Heart left ventricle (tissue), 16 donors: Measurements from ENCODE around the gene WDR88. TPM values are rescaled to one million over a fixed set of nuclear protein-coding genes. Genes with fewer than 3 reads are reported as not detected.
"Not testable (repeated sequence)": the region's sequence is repeated elsewhere in the genome, so short reads cannot be mapped to it uniquely, and the experiment has no call there.

Experiments used
- ATAC-seq, 4 donors: fragments of 200-7000 bp; cut with Tn5 transposase; one replicate each; pipeline ENCODE4 v1.9.1; 2020 to 2022; ENCODE audit warnings: moderate library complexity in 4 of 4, mild to moderate bottlenecking in 3 of 4, moderate number of reproducible peaks in 1 of 4
- DNase-seq, 5 donors: peaks; one replicate each; pipeline ENCODE4 v3.0.0-alpha.2; 2020
- H3K27ac ChIP-seq, 12 donors: fragments of 200-600 bp; sonication (generic) in 4 of 12; one replicate each; pipeline versions ENCODE4 v1.5.0 to v1.8.0; 2016 to 2022; ENCODE audit warnings: mild to moderate bottlenecking in 2 of 12
- H3K27me3 ChIP-seq, 9 donors: fragments of 200-600 bp; sonication (generic) in 2 of 9; one replicate each; pipeline versions ENCODE4 v1.5.1 to v1.8.0; 2016 to 2022; ENCODE audit warnings: mild to moderate bottlenecking in 3 of 9
- H3K36me3 ChIP-seq, 9 donors: fragments of 200-600 bp; sonication (generic) in 2 of 9; one replicate each; pipeline versions ENCODE4 v1.5.0 to v1.8.0; 2018 to 2022; ENCODE audit warnings: mild to moderate bottlenecking in 2 of 9
- H3K4me1 ChIP-seq, 12 donors: fragments of 200-600 bp; sonication (generic) in 4 of 12; one replicate each; pipeline versions ENCODE4 v1.5.0 to v1.8.0; 2016 to 2022; ENCODE audit warnings: mild to moderate bottlenecking in 3 of 12
- H3K4me3 ChIP-seq, 12 donors: fragments of 200-600 bp; sonication (generic) in 4 of 12; one replicate each; pipeline versions ENCODE4 v1.5.0 to v1.8.0; 2017 to 2022; ENCODE audit warnings: mild to moderate bottlenecking in 9 of 12, moderate library complexity in 4 of 12
- H3K9me3 ChIP-seq, 12 donors: fragments of 200-600 bp; sonication (generic) in 4 of 12; one replicate each; pipeline versions ENCODE4 v1.5.0 to v1.8.0; 2016 to 2022; ENCODE audit warnings: mild to moderate bottlenecking in 1 of 12
- POLR2A ChIP-seq, 2 donors: fragments of 450-650 bp; IDR thresholded peaks; one replicate each; pipeline ENCODE4 v1.6.1; 2017; ENCODE audit warnings: antibody characterized with exemption in 2 of 2, mild to moderate bottlenecking in 2 of 2, moderate library complexity in 2 of 2
- WGBS, 4 donors: extraction: QIAGEN DNeasy Blood & Tissue Kit in 2 of 4; methylation state at CpG; one replicate each; pipeline versions ENCODE4 v1.1.5 to v1.1.7; 2013 to 2018; 5-methylcytosine and 5-hydroxymethylcytosine counted together
- intact Hi-C, 10 donors: fragments of 100-400 bp; cut with DNase I; formaldehyde crosslinking; loops; one replicate each; pipeline versions ENCODE4 v1.11.1 to v1.14.2; 2022
- polyA plus RNA-seq, 2 donors: library from polyadenylated mRNA; stranded (reverse); fragments of 200-250 nt; gene quantifications; one replicate each; pipeline ENCODE4 v1.2.3, GENCODE V29; 2013
- total RNA-seq, 9 donors: library from RNA; depleted of rRNA in 2 of 9; stranded (reverse); fragments of >200 nt in 2 of 9; fragmentation: NEBNext Ultra II Directional in 3 of 9; extraction: Animal tissue kit (Norgen Biotek cat#: 25700) in 3 of 9; gene quantifications; one replicate each; pipeline versions ENCODE4 v1.1.0 to v1.2.4, GENCODE V29; 2016 to 2023
- TF ChIP-seq, protein P1 (sequence below), 12 donors: fragments of 200-600 bp; sonication (generic) in 4 of 12; IDR thresholded peaks; one replicate each; pipeline versions ENCODE4 v1.5.0 to v1.8.0; 2018 to 2022; ENCODE audit warnings: antibody characterized with exemption in 12 of 12, mild to moderate bottlenecking in 5 of 12
- donor health status: ischemic (EF 13 %, LVEDD 7.1; RV severe dilation, severe dysfunction).
- donor health status: healthy with polysubstance abuse.
- donor health status: DM: no; HTN: yes; CAD: no.
- donor health status: DM: no; HTN: no; CAD: no.
- donor health status: ischemic (EF 25% LVEDD 6.9; RV normal size, moderate dysfunction).
- donor health status: ischemic (EF 25% LVEDD 5.7; RV mildly dilated, moderate dysfunction).
- donor health status: healthy.
- donor health status: DM: yes; HTN: yes; CAD: no.
- donor health status: ischemic (EF 35%, LVEDD 5.7; RV mildly dilated, moderate dysfunction).
- donor health status: nonischemic (EF 11% LVEDD 7.7; RV severe dilation, severe dysfunction).
- donor health status: DM: yes; HTN: yes; CAD: no.
- donor health status: PGD.
- donor health status: ischemic (EF 29% LVEDD 5.4; RV normal size, mild dysfunction).
- donor health status: nonischemic (EF 23%, LVEDD 6.1; RV moderate dilation, normal function).

Gene WDR88
- total and polyA plus RNA-seq, 11 donors: 0.16 TPM; not detected in 10

DNA sequence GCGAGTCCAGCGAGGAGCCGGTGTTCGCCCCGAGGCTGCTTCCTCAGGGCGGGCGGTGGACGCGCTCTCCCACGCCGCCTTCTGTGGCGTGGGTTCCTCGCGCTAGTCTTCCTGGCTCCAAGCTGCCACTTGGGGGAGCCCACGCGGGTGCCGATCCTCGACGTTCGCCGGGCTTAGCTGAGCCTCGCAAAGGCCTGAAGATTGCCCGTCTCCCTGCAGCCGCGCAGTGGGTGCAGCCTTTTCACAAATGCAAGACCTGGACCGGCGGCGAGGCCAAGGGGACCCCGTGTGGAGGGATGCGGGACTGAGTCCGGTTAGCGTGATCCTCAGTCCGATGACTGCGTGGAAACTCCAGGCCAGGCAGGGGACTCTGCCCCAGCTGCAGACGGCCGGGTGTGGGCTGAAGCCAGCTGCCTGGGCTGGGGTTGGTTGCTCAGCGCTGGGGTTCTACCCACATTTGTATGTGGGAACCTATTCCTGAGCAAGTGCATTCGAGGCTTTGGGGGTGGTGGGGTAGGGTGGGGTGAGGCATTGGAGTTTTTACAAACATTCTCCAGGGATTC is 45.6 kb downstream of the WDR88 start:
- ATAC-seq: peak in 2 of 4 donors; percentile 7 to 29
- no peaks in the 10 kb centered on the region for H3K36me3 ChIP-seq
- no peaks in the 10 kb centered on the region for H3K9me3 ChIP-seq
- peaks cover 0 to 32% (median 21%) of the 10 kb centered on the region in 12 donors for H3K4me1 ChIP-seq
- peak overlapping the region; percentile 39 to 99 (median 88) for H3K4me3 ChIP-seq
- no peaks in the 10 kb centered on the region for H3K27me3 ChIP-seq
- WGBS, 4 donors: 0 to 1% (median 0%) methylated on average over 20 to 38 of the region's 38 CpGs; no CpG with 5 or more reads in 1 of the 4 donors
- H3K27ac ChIP-seq: peak overlapping the region; percentile 30 to 98 (median 94)
- DNase-seq: no peak
- TF ChIP-seq, protein P1, sequence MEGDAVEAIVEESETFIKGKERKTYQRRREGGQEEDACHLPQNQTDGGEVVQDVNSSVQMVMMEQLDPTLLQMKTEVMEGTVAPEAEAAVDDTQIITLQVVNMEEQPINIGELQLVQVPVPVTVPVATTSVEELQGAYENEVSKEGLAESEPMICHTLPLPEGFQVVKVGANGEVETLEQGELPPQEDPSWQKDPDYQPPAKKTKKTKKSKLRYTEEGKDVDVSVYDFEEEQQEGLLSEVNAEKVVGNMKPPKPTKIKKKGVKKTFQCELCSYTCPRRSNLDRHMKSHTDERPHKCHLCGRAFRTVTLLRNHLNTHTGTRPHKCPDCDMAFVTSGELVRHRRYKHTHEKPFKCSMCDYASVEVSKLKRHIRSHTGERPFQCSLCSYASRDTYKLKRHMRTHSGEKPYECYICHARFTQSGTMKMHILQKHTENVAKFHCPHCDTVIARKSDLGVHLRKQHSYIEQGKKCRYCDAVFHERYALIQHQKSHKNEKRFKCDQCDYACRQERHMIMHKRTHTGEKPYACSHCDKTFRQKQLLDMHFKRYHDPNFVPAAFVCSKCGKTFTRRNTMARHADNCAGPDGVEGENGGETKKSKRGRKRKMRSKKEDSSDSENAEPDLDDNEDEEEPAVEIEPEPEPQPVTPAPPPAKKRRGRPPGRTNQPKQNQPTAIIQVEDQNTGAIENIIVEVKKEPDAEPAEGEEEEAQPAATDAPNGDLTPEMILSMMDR (IDR thresholded peaks at IDR 0.05): peak; percentile 5 to 75 (median 54)
- no peak for TF ChIP-seq POLR2A (IDR thresholded peaks at IDR 0.05)
- intact Hi-C loops: loop anchor here in 1 of 10 donors (5.0 to 10.0 kb wide), 2 partner anchors 203 to 995 kb away; partner anchors contain the start of genes CEP89, FAAP24 and LSM14A

DNA sequence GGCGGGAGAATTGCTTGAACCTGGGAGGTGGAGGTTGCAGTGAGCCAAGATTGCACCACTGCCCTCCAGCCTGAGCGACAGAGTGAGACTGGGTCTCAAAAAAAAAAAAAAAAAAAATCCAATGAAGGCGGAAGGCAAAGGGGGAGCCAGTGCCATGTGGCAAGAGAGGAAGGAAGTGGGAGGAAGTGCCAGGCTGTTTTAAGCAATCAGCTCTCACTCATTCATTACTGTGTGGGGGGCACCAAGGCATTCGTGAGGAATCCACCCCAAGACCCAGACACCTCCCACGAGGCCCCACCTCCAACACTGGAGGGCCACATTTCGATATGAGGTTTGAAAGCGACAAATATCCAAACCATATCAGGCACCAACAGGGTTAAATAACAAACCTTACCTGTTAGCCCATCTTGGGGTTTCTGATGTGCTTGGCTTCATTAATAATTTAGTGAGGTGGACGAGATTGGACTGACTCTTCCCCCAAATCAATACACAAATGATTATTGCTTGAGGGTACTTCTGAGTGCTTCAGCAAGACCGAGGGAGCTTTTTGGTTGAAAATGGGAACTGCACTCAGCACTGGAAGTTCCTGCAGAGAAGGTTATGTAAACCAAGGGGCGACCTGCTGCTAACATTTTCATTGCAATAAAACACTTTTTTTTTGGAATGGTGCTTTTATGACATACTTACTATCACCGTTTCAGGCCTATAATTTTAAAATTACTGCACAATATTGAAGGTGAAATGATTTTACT is 54.7 kb downstream of the WDR88 start:
- Histone ChIP-seq H3K27ac (no peak overlapping the region), H3K4me1 (peaks cover 0 to 6% (median 0%) of the 10 kb centered on the region in 12 donors), H3K27me3 (no peaks in the 10 kb centered on the region), H3K36me3 (no peaks in the 10 kb centered on the region), H3K4me3 (no peak overlapping the region), H3K9me3 (no peaks in the 10 kb centered on the region)
- WGBS, 4 donors: 64 to 74% (median 65%) methylated on average over 11 of the region's 11 CpGs
- intact Hi-C loops: loop anchor here in 3 of 10 donors (10.0 kb wide), 1 partner anchor 62 kb away; no protein-coding TSS in a partner anchor
- TF ChIP-seq, protein P1 (IDR thresholded peaks at IDR 0.05): no peak
- TF ChIP-seq POLR2A (IDR thresholded peaks at IDR 0.05): no peak
- DNase-seq (peak in 2 of 5 donors; percentile 7 to 18), ATAC-seq (peak in 1 of 4 donors; percentile 27)

DNA sequence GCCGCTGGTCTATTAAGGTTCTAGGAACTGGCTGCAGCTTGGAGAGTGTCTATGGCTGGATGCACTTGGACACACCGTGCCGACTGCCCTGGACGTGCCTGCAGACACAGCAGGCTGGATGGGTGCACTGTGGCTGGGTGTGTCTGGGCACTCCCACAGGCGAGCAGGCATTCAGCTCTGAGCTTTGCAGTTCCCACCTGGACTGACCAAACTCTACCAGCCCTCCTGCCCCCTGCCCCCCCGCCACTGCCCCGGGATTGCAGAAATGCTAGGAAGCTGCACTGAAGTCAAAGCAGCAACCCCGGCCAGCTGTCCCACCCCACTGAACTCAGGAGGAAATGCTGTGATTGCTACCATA is 55.2 kb downstream of the WDR88 start:
- Histone ChIP-seq H3K4me3 (no peak overlapping the region), H3K27ac (no peak overlapping the region), H3K27me3 (no peaks in the 10 kb centered on the region), H3K9me3 (no peaks in the 10 kb centered on the region), H3K4me1 (peaks cover 0 to 6% (median 0%) of the 10 kb centered on the region in 12 donors), H3K36me3 (no peaks in the 10 kb centered on the region)
- TF ChIP-seq, protein P1 (IDR thresholded peaks at IDR 0.05): no peak
- no peak for TF ChIP-seq POLR2A (IDR thresholded peaks at IDR 0.05)
- DNase-seq (peak in 2 of 5 donors; percentile 23 to 27), ATAC-seq (no peak)
- WGBS, 4 donors: 61 to 83% (median 69%) methylated on average over 8 of the region's 8 CpGs
- intact Hi-C loops: loop anchor here in 3 of 10 donors (10.0 kb wide), 1 partner anchor 62 kb away; no protein-coding TSS in a partner anchor

DNA sequence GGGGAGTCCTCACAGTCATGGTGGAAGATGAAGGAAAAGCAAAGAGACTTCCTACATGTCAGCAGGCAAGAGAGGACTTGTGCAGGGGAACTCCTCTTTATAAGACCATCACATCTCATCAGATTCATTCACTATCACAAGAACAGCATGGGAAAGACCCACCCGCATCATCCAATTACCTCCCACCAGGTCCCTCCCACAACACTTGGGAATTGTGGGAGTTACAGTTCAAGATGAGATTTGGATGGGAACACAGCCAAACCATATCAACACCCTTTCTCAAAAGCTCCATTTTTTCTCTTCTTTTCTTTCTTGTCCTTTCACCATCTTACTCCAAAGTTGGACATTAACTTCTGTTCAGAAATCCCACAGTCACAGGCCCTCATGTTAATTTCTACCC is 57.5 kb downstream of the WDR88 start:
- Histone ChIP-seq H3K36me3 (no peaks in the 10 kb centered on the region), H3K4me1 (peaks cover 0 to 4% (median 0%) of the 10 kb centered on the region in 12 donors), H3K27me3 (no peaks in the 10 kb centered on the region), H3K27ac (no peak overlapping the region), H3K4me3 (no peak overlapping the region), H3K9me3 (no peaks in the 10 kb centered on the region)
- ATAC-seq (no peak), DNase-seq (no peak)
- 0 to 43% (median 5%) methylated on average over 1 of the region's 1 CpG; no CpG with 5 or more reads in 1 of the 4 donors for WGBS, 4 donors
- intact Hi-C loops: loop anchor here in 3 of 10 donors (10.0 kb wide), 1 partner anchor 65 kb away; no protein-coding TSS in a partner anchor
- TF ChIP-seq POLR2A (IDR thresholded peaks at IDR 0.05): no peak
- TF ChIP-seq, protein P1 (IDR thresholded peaks at IDR 0.05): no peak

DNA sequence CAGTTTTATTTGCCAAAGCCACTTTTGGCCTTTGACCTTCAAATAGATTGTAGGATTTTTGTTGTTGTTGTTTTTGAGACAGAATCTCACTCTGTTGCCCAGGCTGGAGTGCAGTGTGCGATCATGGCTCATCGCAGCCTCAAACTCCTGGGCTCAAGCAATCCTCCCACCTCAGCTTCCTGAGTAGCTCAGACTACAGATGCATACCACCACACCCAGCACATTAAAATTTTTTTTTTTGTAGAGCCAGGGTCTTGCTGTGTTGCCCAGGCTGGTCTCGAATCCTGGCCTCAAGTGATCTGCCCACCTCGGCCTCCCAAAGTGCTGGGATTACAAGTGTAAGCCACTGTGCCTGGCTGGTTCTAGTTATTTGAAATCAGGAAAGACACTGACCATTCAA is 59.2 kb downstream of the WDR88 start:
- WGBS, 4 donors: 79 to 88% (median 84%) methylated on average over 4 of the region's 4 CpGs
- H3K27ac ChIP-seq, H3K27me3 ChIP-seq, H3K4me3 ChIP-seq, H3K9me3 ChIP-seq, ATAC-seq, intact Hi-C loops, H3K36me3 ChIP-seq: not testable (repeated sequence)
- peaks cover 0 to 18% (median 7%) of the 10 kb centered on the region in 12 donors for H3K4me1 ChIP-seq
- peak in 1 of 5 donors; percentile 3 for DNase-seq
